ENCODE measurements around the gene ADAMTS2.

- TF ChIP-seq CTCF (IDR thresholded peaks at IDR 0.05): no peak
- TF ChIP-seq POLR2AphosphoS5 (IDR thresholded peaks at IDR 0.05): no peak
Measured at GRCh38 chr5:179348843-179349242, 3.6 kb upstream of the ADAMTS2 start.

Measured in transverse colon (tissue), 4 donors.